ENCODE measurements around the gene KIF17.
A peak's percentile ranks its signal among the peaks of the same experiment; 100 is the strongest.

The KIF17 gene

DNA sequence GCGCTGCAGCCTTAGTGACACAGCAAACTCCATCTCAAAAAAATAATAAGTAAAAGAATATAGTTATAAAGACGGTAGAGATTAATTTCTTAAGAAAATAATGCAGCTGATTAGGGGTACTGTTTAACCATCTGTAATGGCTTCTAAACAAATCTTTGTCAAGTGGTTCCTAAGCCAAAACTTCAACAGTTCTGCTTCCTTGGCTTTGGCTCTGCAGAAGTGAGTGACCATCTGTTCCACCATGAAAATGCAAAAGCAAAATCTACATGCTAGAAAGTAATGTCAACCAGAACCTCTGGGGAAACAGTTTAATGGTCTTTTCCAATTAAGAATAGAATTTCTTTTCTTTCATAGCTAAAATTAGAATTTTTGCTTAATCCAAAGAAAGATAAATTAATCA is 23.0 kb upstream of the KIF17 start:
- DNase-seq (ENCODE audit: insufficient read length, low spot score) (no peak), FAIRE-seq (no peak)
- TF ChIP-seq, protein P1, sequence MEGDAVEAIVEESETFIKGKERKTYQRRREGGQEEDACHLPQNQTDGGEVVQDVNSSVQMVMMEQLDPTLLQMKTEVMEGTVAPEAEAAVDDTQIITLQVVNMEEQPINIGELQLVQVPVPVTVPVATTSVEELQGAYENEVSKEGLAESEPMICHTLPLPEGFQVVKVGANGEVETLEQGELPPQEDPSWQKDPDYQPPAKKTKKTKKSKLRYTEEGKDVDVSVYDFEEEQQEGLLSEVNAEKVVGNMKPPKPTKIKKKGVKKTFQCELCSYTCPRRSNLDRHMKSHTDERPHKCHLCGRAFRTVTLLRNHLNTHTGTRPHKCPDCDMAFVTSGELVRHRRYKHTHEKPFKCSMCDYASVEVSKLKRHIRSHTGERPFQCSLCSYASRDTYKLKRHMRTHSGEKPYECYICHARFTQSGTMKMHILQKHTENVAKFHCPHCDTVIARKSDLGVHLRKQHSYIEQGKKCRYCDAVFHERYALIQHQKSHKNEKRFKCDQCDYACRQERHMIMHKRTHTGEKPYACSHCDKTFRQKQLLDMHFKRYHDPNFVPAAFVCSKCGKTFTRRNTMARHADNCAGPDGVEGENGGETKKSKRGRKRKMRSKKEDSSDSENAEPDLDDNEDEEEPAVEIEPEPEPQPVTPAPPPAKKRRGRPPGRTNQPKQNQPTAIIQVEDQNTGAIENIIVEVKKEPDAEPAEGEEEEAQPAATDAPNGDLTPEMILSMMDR (IDR thresholded peaks at IDR 0.05; ENCODE audit: insufficient read depth, missing control alignments) = no peak

DNA sequence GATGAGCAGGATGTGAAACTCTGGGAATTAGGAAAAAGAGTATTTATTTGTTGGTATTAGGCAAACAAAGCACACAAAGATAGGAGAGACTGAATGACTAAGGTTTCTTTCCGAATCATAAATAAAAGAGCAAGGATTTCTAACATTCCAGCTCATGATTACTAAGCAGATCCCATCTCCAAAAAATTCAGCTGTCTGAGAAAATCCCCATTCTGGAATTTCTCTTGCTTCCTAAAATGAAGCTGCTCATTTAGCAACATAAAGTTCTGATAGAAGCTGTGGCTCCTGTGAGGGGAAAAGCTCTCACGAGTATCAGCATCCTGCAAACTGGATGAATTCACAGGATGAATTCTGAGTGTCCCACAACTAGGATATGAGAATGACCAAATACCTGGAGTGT is 21.4 kb upstream of the KIF17 start:
- DNase-seq (ENCODE audit: insufficient read length, low spot score) (no peak), FAIRE-seq (no peak)
- TF ChIP-seq, protein P1 (IDR thresholded peaks at IDR 0.05; ENCODE audit: insufficient read depth, missing control alignments) = no peak

DNA sequence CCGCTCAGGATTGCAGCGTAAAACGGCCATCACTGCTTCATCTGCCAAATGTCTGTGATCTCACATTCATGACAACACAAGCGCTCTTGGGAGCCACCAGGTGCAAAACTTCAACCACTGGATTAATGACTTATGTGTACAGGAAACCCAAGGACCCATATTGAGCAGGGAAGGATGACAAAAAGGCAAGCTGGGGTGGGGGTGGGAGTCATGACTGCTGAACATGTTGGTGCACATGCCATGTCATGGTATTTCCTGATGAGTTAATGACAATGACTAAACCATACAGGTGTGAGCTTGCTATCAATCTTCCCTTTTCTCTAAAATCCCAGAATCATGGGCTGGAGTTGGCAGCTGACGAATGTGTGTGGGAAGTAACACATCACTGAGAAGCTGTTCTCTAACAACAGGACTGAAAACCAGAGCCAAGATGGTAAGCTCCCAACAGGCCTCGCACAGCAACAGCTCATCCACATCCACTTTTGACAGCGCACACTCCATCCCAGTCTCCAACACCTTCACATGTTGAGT is 17.8 kb upstream of the KIF17 start:
- TF ChIP-seq, protein P1 (IDR thresholded peaks at IDR 0.05; ENCODE audit: insufficient read depth, missing control alignments) = no peak
- DNase-seq (ENCODE audit: insufficient read length, low spot score) = no peak

DNA sequence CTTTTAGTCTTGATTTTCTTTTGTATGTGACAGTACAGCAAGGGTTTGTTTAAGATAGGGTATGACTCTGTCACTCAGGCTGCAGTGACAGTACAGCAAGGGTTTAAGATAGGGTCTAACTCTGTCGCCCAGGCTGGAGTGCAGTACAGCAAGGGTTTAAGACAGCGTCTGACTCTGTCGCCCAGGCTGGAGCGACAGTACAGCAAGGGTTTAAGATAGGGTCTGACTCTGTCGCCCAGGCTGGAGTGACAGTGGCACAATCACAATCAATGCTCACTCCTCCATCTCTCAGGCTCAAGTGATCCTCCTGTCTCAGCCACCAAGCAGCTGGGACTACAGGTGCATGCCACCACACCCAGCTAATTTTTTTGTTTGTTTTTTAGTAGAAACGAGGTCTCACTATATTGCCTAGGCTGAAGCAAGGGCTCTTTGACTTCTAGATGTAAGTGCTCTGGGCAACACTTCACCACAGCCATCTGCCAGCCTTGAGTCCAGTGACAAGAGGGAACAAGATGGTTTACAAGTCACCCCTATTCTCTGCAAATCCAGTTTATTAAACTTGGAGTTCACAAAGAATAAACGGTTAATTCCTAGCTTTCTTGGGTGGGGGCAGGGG is 15.7 kb upstream of the KIF17 start:
- no peak for FAIRE-seq
- no peak for DNase-seq (ENCODE audit: insufficient read length, low spot score)
- TF ChIP-seq, protein P1 (IDR thresholded peaks at IDR 0.05; ENCODE audit: insufficient read depth, missing control alignments) = no peak

More for the DNA sequence above, 17.8 kb upstream of the KIF17 start:
- FAIRE-seq = no peak

DNA sequence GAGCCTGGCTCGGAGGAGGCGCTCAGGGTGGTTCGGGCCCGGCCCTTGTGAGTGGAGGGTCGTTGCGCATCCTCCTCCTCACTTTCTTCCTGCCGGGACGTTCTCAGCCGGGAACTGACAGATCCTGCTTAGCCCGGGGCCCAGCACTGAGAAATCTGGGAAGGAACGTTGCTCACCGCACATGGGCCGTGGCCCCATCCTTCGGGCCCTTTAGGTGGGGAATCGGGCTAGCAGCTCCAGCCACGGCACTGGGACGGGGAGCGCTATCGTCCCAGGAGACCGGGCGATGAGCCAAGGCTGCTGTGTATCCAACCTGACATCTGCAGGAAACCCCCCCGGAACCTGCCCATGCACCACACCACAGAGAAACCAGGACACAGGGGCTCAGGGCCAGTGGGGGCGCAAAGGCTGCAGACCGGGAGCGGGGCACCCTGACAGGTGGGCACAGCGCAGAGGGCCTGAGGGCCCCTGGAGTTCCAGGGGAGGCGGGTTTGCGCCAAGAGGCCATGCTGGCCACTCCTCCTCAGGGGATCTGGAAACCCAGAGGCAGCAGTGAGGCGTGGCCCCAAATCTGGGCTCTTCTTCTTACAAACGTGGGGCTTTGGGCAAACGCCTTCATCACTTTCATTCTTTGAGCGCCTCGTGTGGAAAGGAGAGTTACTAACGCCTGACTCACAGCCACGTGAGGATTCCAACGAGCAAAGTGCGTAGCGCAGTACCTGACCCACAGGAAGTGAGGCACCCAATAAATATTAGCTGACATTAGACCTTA is 15.0 kb upstream of the KIF17 start, which contains the start of gene SH2D5:
Gene SH2D5, minus strand, starts transcription at position 116 of the 772 bp plus-strand sequence. CDS start 4,659 bp downstream, outside the sequence.
- no peak for FAIRE-seq
- no peak for DNase-seq (ENCODE audit: insufficient read length, low spot score)
- TF ChIP-seq, protein P1 (IDR thresholded peaks at IDR 0.05; ENCODE audit: insufficient read depth, missing control alignments) = peak; percentile 27

DNA sequence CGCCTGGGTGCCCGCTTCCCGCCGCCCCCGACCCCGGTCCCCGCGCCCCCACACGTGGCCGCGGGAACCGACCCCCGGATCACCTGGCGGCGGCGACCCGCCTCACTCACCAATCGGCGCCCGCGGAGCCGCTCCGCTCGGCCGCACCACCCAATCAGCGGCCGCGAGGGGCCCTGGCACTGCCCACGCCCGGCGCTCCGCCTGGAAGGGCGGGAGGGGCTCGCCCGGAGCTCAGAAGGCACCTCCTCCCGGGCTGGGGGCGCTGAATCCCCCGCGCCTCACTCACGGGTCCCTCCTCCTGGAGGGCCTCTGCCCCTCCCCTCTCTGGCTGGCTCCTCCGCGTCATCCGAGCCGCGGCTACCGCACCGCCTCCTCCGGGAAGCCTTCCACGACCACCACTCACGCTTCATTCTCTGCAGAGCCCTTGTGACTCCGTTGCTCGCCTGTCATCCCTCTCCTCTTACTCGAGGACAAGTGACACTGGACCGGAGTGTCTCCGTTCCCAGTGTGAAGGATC is 14.3 kb upstream of the KIF17 start:
- TF ChIP-seq, protein P1 (IDR thresholded peaks at IDR 0.05; ENCODE audit: insufficient read depth, missing control alignments) = no peak
- DNase-seq (ENCODE audit: insufficient read length, low spot score) (peak; percentile 70), FAIRE-seq (no peak)
